Endothelial cell (in vitro differentiated cells): ENCODE results near the gene VSTM4. TPM values are rescaled to one million over a fixed set of nuclear protein-coding genes. Genes with fewer than 3 reads are reported as not detected.

Source experiments
- DNase-seq: peaks from one replicate; pipeline ENCODE4 v3.0.0; 2021; ENCODE audit warnings: low spot score
- H3K27ac Mint-ChIP-seq: one replicate; pipeline ENCODE4 v1.8.0; 2021; ENCODE audit warnings: mixed read lengths, inconsistent platforms; ENCODE audit not compliant: unreplicated experiment
- H3K27me3 Mint-ChIP-seq: one replicate; pipeline ENCODE4 v1.8.0; 2021; ENCODE audit warnings: mild to moderate bottlenecking, moderate library complexity, mixed read lengths, inconsistent platforms; ENCODE audit not compliant: unreplicated experiment
- H3K36me3 Mint-ChIP-seq: one replicate; pipeline ENCODE4 v1.8.0; 2021; ENCODE audit warnings: mild to moderate bottlenecking, low read depth, mixed read lengths, inconsistent platforms; ENCODE audit not compliant: unreplicated experiment
- H3K4me1 Mint-ChIP-seq: one replicate; pipeline ENCODE4 v1.8.0; 2021; ENCODE audit warnings: mild to moderate bottlenecking, mixed read lengths, inconsistent platforms; ENCODE audit not compliant: unreplicated experiment
- H3K4me3 Mint-ChIP-seq: one replicate; pipeline ENCODE4 v1.8.0; 2021; ENCODE audit warnings: mild to moderate bottlenecking, mixed read lengths, inconsistent platforms; ENCODE audit not compliant: unreplicated experiment
- H3K9me3 Mint-ChIP-seq: one replicate; pipeline ENCODE4 v1.8.0; 2021; ENCODE audit warnings: mixed read lengths, inconsistent platforms; ENCODE audit not compliant: unreplicated experiment
- CTCF ChIP-seq: fragments of 200-600 bp; sonication (generic); IDR thresholded peaks from one replicate; pipeline ENCODE4 v1.5.0; 2021; ENCODE audit warnings: antibody characterized with exemption; ENCODE audit not compliant: unreplicated experiment
- total RNA-seq: library from RNA; stranded (reverse); fragmentation: NEBNext Ultra II Directional; extraction: Animal tissue kit (Norgen Biotek cat#: 25700); gene quantifications from one replicate; pipeline ENCODE4 v1.2.1, GENCODE V29; 2021; ENCODE audit not compliant: unreplicated experiment

Gene VSTM4
- total RNA-seq, 1 donor from 2014 or later, result 0.38 TPM

- Mint-ChIP-seq H3K9me3 (no peaks in the 10 kb centered on the region), H3K27me3 (no peaks in the 10 kb centered on the region), H3K27ac (no peak overlapping the region), H3K36me3 (no peaks in the 10 kb centered on the region), H3K4me1 (peaks cover 6% of the 10 kb centered on the region), H3K4me3 (no peak overlapping the region)
- TF ChIP-seq CTCF, result no peak
- DNase-seq, result no peak
These were observed 43.0 kb downstream of the VSTM4 start for GRCh38 chr10:49072166-49072885.

- Mint-ChIP-seq H3K27ac (no peak overlapping the region), H3K27me3 (no peaks in the 10 kb centered on the region), H3K9me3 (no peaks in the 10 kb centered on the region), H3K36me3 (no peaks in the 10 kb centered on the region), H3K4me1 (peaks cover 3% of the 10 kb centered on the region), H3K4me3 (no peak overlapping the region)
- TF ChIP-seq CTCF, result no peak
- no peak for DNase-seq
These were observed 44.1 kb downstream of the VSTM4 start for GRCh38 chr10:49071160-49071761.

GRCh38 chr10:49070701-49071100, 44.6 kb downstream of the VSTM4 start:
- peaks cover 3% of the 10 kb centered on the region for H3K4me1 Mint-ChIP-seq
- no peaks in the 10 kb centered on the region for H3K36me3 Mint-ChIP-seq
- H3K27me3 Mint-ChIP-seq, result no peaks in the 10 kb centered on the region
- no peak for DNase-seq
- no peak overlapping the region for H3K27ac Mint-ChIP-seq
- TF ChIP-seq CTCF, result no peak
- no peak overlapping the region for H3K4me3 Mint-ChIP-seq
- H3K9me3 Mint-ChIP-seq, result no peaks in the 10 kb centered on the region

GRCh38 chr10:49068672-49069217, 46.6 kb downstream of the VSTM4 start:
- Mint-ChIP-seq H3K27ac (no peak overlapping the region), H3K9me3 (no peaks in the 10 kb centered on the region), H3K27me3 (no peaks in the 10 kb centered on the region), H3K36me3 (peaks cover 3% of the 10 kb centered on the region), H3K4me3 (no peak overlapping the region), H3K4me1 (peaks cover 3% of the 10 kb centered on the region)
- no peak for DNase-seq
- no peak for TF ChIP-seq CTCF

GRCh38 chr10:49068209-49068608, 47.1 kb downstream of the VSTM4 start:
- H3K4me1 Mint-ChIP-seq, result peaks cover 3% of the 10 kb centered on the region
- H3K36me3 Mint-ChIP-seq, result peaks cover 4% of the 10 kb centered on the region
- DNase-seq, result no peak
- no peaks in the 10 kb centered on the region for H3K9me3 Mint-ChIP-seq
- H3K27ac Mint-ChIP-seq, result no peak overlapping the region
- no peak for TF ChIP-seq CTCF
- no peaks in the 10 kb centered on the region for H3K27me3 Mint-ChIP-seq
- no peak overlapping the region for H3K4me3 Mint-ChIP-seq
